Measurements from ENCODE around the gene UBE4A.

GRCh38 chr11:118435290-118435892, 76.0 kb downstream of the UBE4A start:
- TF ChIP-seq EZH2phosphoT487 (IDR thresholded peaks at IDR 0.05; ENCODE audit: low read length) = no peak
- TF ChIP-seq, protein P1, sequence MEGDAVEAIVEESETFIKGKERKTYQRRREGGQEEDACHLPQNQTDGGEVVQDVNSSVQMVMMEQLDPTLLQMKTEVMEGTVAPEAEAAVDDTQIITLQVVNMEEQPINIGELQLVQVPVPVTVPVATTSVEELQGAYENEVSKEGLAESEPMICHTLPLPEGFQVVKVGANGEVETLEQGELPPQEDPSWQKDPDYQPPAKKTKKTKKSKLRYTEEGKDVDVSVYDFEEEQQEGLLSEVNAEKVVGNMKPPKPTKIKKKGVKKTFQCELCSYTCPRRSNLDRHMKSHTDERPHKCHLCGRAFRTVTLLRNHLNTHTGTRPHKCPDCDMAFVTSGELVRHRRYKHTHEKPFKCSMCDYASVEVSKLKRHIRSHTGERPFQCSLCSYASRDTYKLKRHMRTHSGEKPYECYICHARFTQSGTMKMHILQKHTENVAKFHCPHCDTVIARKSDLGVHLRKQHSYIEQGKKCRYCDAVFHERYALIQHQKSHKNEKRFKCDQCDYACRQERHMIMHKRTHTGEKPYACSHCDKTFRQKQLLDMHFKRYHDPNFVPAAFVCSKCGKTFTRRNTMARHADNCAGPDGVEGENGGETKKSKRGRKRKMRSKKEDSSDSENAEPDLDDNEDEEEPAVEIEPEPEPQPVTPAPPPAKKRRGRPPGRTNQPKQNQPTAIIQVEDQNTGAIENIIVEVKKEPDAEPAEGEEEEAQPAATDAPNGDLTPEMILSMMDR (IDR thresholded peaks at IDR 0.05; ENCODE audit: low read length) = no peak

Measured in MM.1S (cell line).